ENCODE data around the gene CHST8.

Gene CHST8

DNA sequence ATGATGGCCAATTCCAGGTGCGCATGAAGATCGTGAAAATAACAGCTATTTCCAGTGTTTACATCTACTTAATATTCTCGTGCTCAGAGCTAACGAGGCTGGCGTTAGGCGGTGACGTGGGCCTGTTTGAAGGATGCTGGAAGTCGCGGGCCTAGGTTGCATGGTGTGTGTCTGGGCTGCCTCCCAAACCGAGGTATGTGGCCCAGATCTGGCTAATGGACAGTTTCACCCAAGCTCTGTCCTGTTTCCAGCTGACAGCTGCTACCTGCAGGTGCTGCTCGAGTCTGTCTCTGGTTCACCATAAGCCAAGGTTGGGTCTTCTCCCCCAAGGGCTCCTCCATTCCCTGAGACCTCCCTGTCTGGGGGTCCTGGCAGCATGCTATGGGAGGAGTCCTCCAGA lies 134.4 kb downstream of the CHST8 start:
- Histone ChIP-seq H3K27me3 (ENCODE audit: insufficient read depth, low read length, poor library complexity) (no peaks in the 10 kb centered on the region), H2AFZ (ENCODE audit: low read depth, low read length) (no peak overlapping the region), H3K9ac (ENCODE audit: low read depth, low read length) (no peak overlapping the region), H3K4me2 (ENCODE audit: insufficient read depth, low read length) (no peak overlapping the region), H3K79me2 (ENCODE audit: insufficient read depth, low read length) (no peaks in the 10 kb centered on the region), H3K4me3 (ENCODE audit: low read depth in 1 of 2, low read length in 2 of 2) (no peak overlapping the region), H3K4me1 (ENCODE audit: insufficient read depth, low read length) (no peaks in the 10 kb centered on the region), H3K9me3 (ENCODE audit: insufficient read depth, low read length, severe bottlenecking) (no peaks in the 10 kb centered on the region), H3K36me3 (ENCODE audit: insufficient read depth, low read length) (no peaks in the 10 kb centered on the region), H3K27ac (ENCODE audit: low read length) (no peak overlapping the region), H4K20me1 (ENCODE audit: insufficient read depth, low read length) (no peaks in the 10 kb centered on the region)
- ATAC-seq (ENCODE audit: insufficient read depth, low read depth) (no peak), DNase-seq (no peak)
- TF ChIP-seq CTCF (IDR thresholded peaks at IDR 0.05; ENCODE audit: borderline replicate concordance, extremely low read depth, low read length, poor library complexity, severe bottlenecking) (no peak), EZH2 (IDR thresholded peaks at IDR 0.05; ENCODE audit: borderline replicate concordance, low read depth, low read length, severe bottlenecking) (no peak)

DNA sequence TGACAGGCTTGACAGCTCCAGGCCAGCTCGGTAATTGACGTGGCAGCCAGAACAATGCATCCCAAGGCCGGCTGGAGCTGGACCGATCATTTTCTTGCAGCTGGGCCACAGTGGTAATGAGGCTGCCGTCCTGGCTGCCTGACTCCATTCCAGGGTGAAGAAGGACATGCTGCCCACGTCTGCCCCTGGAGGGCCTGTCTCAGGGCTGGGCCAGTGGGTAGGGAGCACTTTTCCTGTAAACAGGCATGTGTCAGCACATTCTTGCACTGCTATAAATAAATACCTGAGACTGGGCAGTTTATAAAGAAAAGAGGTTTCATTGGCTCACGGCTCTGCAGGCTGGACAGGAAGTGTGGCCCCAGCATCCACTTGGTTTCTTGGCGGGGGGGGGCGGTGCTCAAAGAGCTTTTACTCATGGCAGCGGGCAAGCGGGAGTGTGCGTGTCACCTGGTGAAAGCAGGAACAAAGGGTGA lies 136.8 kb downstream of the CHST8 start:
- Histone ChIP-seq H3K9me3 (ENCODE audit: insufficient read depth, low read length, severe bottlenecking) (no peaks in the 10 kb centered on the region), H3K4me3 (ENCODE audit: low read depth in 1 of 2, low read length in 2 of 2) (no peak overlapping the region), H3K4me2 (ENCODE audit: insufficient read depth, low read length) (no peak overlapping the region), H3K27me3 (ENCODE audit: insufficient read depth, low read length, poor library complexity) (no peaks in the 10 kb centered on the region), H3K36me3 (ENCODE audit: insufficient read depth, low read length) (no peaks in the 10 kb centered on the region), H2AFZ (ENCODE audit: low read depth, low read length) (no peak overlapping the region), H3K79me2 (ENCODE audit: insufficient read depth, low read length) (no peaks in the 10 kb centered on the region), H4K20me1 (ENCODE audit: insufficient read depth, low read length) (0 out of 2 replicates have a peak, but pooled peaks cover 3% of the 10 kb centered on the region), H3K27ac (ENCODE audit: low read length) (no peak overlapping the region), H3K9ac (ENCODE audit: low read depth, low read length) (no peak overlapping the region), H3K4me1 (ENCODE audit: insufficient read depth, low read length) (no peaks in the 10 kb centered on the region)
- TF ChIP-seq EZH2 (IDR thresholded peaks at IDR 0.05; ENCODE audit: borderline replicate concordance, low read depth, low read length, severe bottlenecking) (no peak), CTCF (IDR thresholded peaks at IDR 0.05; ENCODE audit: borderline replicate concordance, extremely low read depth, low read length, poor library complexity, severe bottlenecking) (no peak)
- no peak for ATAC-seq (ENCODE audit: insufficient read depth, low read depth)
- no peak for DNase-seq

- Histone ChIP-seq H3K79me2 (ENCODE audit: insufficient read depth, low read length) (no peaks in the 10 kb centered on the region), H3K36me3 (ENCODE audit: insufficient read depth, low read length) (no peaks in the 10 kb centered on the region), H3K27ac (ENCODE audit: low read length) (no peak overlapping the region), H2AFZ (ENCODE audit: low read depth, low read length) (no peak overlapping the region), H4K20me1 (ENCODE audit: insufficient read depth, low read length) (0 out of 2 replicates have a peak, but pooled peaks cover 3% of the 10 kb centered on the region), H3K4me2 (ENCODE audit: insufficient read depth, low read length) (no peak overlapping the region), H3K27me3 (ENCODE audit: insufficient read depth, low read length, poor library complexity) (no peaks in the 10 kb centered on the region), H3K9me3 (ENCODE audit: insufficient read depth, low read length, severe bottlenecking) (no peaks in the 10 kb centered on the region), H3K9ac (ENCODE audit: low read depth, low read length) (no peak overlapping the region), H3K4me3 (ENCODE audit: low read depth in 1 of 2, low read length in 2 of 2) (no peak overlapping the region), H3K4me1 (ENCODE audit: insufficient read depth, low read length) (no peaks in the 10 kb centered on the region)
- DNase-seq, result no peak
- no peak for ATAC-seq (ENCODE audit: insufficient read depth, low read depth)
- no peak for TF ChIP-seq EZH2 (IDR thresholded peaks at IDR 0.05; ENCODE audit: borderline replicate concordance, low read depth, low read length, severe bottlenecking)
- no peak for TF ChIP-seq CTCF (IDR thresholded peaks at IDR 0.05; ENCODE audit: borderline replicate concordance, extremely low read depth, low read length, poor library complexity, severe bottlenecking)
Observed at GRCh38 chr19:33759356-33759755, 137.6 kb downstream of the CHST8 start.
